Measurements from ENCODE around the gene UCMA.

DNA sequence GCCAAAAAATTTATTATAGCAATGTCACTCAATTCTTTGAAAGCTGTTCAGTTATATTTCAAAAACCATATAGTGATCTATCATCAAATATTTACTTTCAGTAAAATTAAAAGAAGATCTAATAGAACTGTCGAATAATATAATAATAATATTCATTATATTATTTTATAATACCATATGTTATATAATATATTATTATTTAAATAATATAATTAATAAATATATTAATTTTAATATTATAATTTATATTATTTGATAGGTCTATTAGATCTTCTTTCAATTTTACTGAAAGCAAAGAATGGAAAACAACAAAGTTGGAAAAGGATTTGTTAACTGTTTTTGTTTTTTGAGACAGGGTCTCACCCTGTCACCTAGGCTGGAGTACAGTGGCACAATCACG is 22.5 kb upstream of the UCMA start:
- TF ChIP-seq POLR2A (IDR thresholded peaks at IDR 0.05): no peak
- TF ChIP-seq, protein P1, sequence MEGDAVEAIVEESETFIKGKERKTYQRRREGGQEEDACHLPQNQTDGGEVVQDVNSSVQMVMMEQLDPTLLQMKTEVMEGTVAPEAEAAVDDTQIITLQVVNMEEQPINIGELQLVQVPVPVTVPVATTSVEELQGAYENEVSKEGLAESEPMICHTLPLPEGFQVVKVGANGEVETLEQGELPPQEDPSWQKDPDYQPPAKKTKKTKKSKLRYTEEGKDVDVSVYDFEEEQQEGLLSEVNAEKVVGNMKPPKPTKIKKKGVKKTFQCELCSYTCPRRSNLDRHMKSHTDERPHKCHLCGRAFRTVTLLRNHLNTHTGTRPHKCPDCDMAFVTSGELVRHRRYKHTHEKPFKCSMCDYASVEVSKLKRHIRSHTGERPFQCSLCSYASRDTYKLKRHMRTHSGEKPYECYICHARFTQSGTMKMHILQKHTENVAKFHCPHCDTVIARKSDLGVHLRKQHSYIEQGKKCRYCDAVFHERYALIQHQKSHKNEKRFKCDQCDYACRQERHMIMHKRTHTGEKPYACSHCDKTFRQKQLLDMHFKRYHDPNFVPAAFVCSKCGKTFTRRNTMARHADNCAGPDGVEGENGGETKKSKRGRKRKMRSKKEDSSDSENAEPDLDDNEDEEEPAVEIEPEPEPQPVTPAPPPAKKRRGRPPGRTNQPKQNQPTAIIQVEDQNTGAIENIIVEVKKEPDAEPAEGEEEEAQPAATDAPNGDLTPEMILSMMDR (IDR thresholded peaks at IDR 0.05 in 4 of 5, conservative IDR thresholded peaks at IDR 0.05 in 1 of 5): no peak
